Kidney (tissue), 14 donors: ENCODE data around the gene CFHR2. TPM values are rescaled to one million over a fixed set of nuclear protein-coding genes. Genes with fewer than 3 reads are reported as not detected.

Experiments used
- DNase-seq, 5 donors: peaks; one replicate each; pipeline ENCODE4 v3.0.0-alpha.2; 2013 to 2020
- FAIRE-seq: peaks from 2 replicates; lab custom pipeline; 2012; peaks lifted over from hg19 to GRCh38; lab: Jason Lieb, UNC
- H3K27ac ChIP-seq, 2 donors: one replicate each; pipeline ENCODE4 v1.7.0; 2013; ENCODE audit warnings: low read depth in 2 of 2, low read length in 2 of 2, inconsistent platforms in 1 of 2
- H3K27me3 ChIP-seq: one replicate; pipeline ENCODE4 v1.7.1; 2013; ENCODE audit warnings: low read length, inconsistent platforms; ENCODE audit not compliant: control insufficient read depth, insufficient read depth
- H3K36me3 ChIP-seq, 3 donors: one replicate each; pipeline versions ENCODE4 v1.7.0 to v1.7.1; 2013; ENCODE audit warnings: low read length in 3 of 3, control low read depth in 1 of 3, inconsistent platforms in 1 of 3; ENCODE audit not compliant: insufficient read depth in 3 of 3, control insufficient read depth in 2 of 3
- H3K4me1 ChIP-seq, 3 donors: one replicate each; pipeline versions ENCODE4 v1.7.0 to v1.7.1; 2013; ENCODE audit warnings: low read length in 3 of 3, inconsistent platforms in 1 of 3, low read depth in 1 of 3; ENCODE audit not compliant: control insufficient read depth in 2 of 3, insufficient read depth in 2 of 3
- H3K4me3 ChIP-seq, 3 donors: one replicate each; pipeline versions ENCODE4 v1.7.0 to v1.8.1; 2013; ENCODE audit warnings: low read length in 3 of 3, control low read depth in 1 of 3, inconsistent platforms in 1 of 3
- H3K9ac ChIP-seq, 3 donors: one replicate each; pipeline versions ENCODE4 v1.7.0 to v1.7.1; 2013; ENCODE audit warnings: low read length in 3 of 3, control low read depth in 1 of 3, inconsistent platforms in 1 of 3
- H3K9me3 ChIP-seq, 3 donors: one replicate each; pipeline versions ENCODE4 v1.7.0 to v1.7.1; 2013; ENCODE audit warnings: low read length in 3 of 3, control low read depth in 1 of 3, inconsistent platforms in 1 of 3; ENCODE audit not compliant: control insufficient read depth in 2 of 3, insufficient read depth in 1 of 3
- CTCF ChIP-seq: IDR thresholded peaks from 3 replicates; pipeline ENCODE4 v1.5.1; 2012; ENCODE audit warnings: mild to moderate bottlenecking, moderate library complexity, borderline replicate concordance; ENCODE audit not compliant: insufficient read depth; ENCODE audit errors: extremely low read depth
- intact Hi-C: fragments of 100-400 bp; cut with DNase I; formaldehyde crosslinking; loops from one replicate; pipeline ENCODE4 v1.11.1; 2022
- polyA plus RNA-seq: library from polyadenylated mRNA; stranded (reverse); fragments of 350-450 nt; fragmentation: Illumina TruSeq; extraction: RNeasy Lipid Tissue Mini Kit (QIAGEN cat#74804); gene quantifications from one replicate; pipeline ENCODE4 v1.2.3, GENCODE V29; 2014; ENCODE audit warnings: low read depth, low replicate concordance; ENCODE audit not compliant: insufficient read depth
- total RNA-seq: library from RNA; stranded (reverse); fragmentation: NEBNext Ultra II Directional; extraction: Animal tissue kit (Norgen Biotek cat#: 25700); gene quantifications from one replicate; pipeline ENCODE4 v1.2.1, GENCODE V29; 2021
- donor health status: control.
- donor health status: control.
- donor health status: control.
- donor health status: control.
- donor health status: control.
- donor health status: DM: yes; HTN: yes; CAD: no.
- donor health status: Normal renal cell carcinoma (clear cell type).

Gene CFHR2
- total and polyA plus RNA-seq, 2 donors from 2014 or later: not detected

GRCh38 chr1:197003132-197003531, 59.6 kb downstream of the CFHR2 start:
- Histone ChIP-seq H3K27ac (no peak overlapping the region), H3K4me1 (no peaks in the 10 kb centered on the region), H3K36me3 (no peaks in the 10 kb centered on the region), H3K27me3 (no peaks in the 10 kb centered on the region), H3K4me3 (no peak overlapping the region), H3K9me3 (no peaks in the 10 kb centered on the region), H3K9ac (no peak overlapping the region)
- intact Hi-C loops: no loop called here
- no peak for TF ChIP-seq CTCF
- FAIRE-seq: no peak
- no peak for DNase-seq

GRCh38 chr1:197008861-197009260, 65.3 kb downstream of the CFHR2 start:
- DNase-seq (no peak), FAIRE-seq (no peak)
- TF ChIP-seq CTCF: no peak
- H3K36me3 ChIP-seq: no peaks in the 10 kb centered on the region
- no peak overlapping the region for H3K4me3 ChIP-seq
- no peaks in the 10 kb centered on the region for H3K27me3 ChIP-seq
- H3K9ac ChIP-seq: no peak overlapping the region
- H3K9me3 ChIP-seq: peaks cover 0 to 4% (median 0%) of the 10 kb centered on the region in 3 donors
- no peaks in the 10 kb centered on the region for H3K4me1 ChIP-seq
- intact Hi-C loops: no loop called here
- no peak overlapping the region for H3K27ac ChIP-seq

Other genes starting within 250 kb of the CFHR2 start
- gene CFHR3, start 168.9 kb upstream of the CFHR2 start, total RNA-seq: 2.1 TPM
- not detected for gene CFHR3, start 168.9 kb upstream of the CFHR2 start, polyA plus RNA-seq
- 22.0 TPM for gene CFHR1, start 124.0 kb upstream of the CFHR2 start, total RNA-seq
- gene CFHR1, start 124.0 kb upstream of the CFHR2 start, polyA plus RNA-seq: 2.7 TPM
- gene CFHR4, start 55.7 kb upstream of the CFHR2 start, total RNA-seq: 0.35 TPM
- not detected for gene CFHR4, start 55.7 kb upstream of the CFHR2 start, polyA plus RNA-seq
- not detected for gene CFHR5, start 33.8 kb downstream of the CFHR2 start, total RNA-seq
- not detected for gene CFHR5, start 33.8 kb downstream of the CFHR2 start, polyA plus RNA-seq
- gene F13B, start 123.5 kb downstream of the CFHR2 start, total RNA-seq: not detected
- gene F13B, start 123.5 kb downstream of the CFHR2 start, polyA plus RNA-seq: not detected
- 0.69 TPM for gene ASPM, start 202.9 kb downstream of the CFHR2 start, total RNA-seq
- 0.06 TPM for gene ASPM, start 202.9 kb downstream of the CFHR2 start, polyA plus RNA-seq